ENCODE results near the gene CARM1.

DNA sequence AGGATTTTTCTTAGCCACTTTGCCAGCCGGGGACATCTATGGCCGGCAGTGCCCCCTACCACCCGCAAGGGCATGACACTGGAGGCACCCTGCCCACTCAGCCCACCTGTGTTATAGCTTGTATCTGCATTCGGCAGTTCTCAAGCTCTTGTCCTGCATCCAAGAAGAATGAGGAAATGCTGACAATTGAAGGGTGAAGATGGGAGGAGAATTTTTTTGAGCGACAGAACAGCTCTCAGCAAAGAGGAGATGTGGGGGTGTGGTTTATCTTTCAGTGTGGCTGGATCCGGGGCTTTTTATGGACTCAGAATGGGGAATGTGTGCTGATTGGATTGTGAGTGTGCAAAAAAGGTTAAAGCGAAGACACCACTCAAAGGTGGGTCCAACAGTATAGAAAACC lies 28.6 kb upstream of the CARM1 start:
- TF ChIP-seq POLR2A (IDR thresholded peaks at IDR 0.05) = no peak
- no peak for TF ChIP-seq POLR2AphosphoS5 (IDR thresholded peaks at IDR 0.05)
- TF ChIP-seq, protein P1, sequence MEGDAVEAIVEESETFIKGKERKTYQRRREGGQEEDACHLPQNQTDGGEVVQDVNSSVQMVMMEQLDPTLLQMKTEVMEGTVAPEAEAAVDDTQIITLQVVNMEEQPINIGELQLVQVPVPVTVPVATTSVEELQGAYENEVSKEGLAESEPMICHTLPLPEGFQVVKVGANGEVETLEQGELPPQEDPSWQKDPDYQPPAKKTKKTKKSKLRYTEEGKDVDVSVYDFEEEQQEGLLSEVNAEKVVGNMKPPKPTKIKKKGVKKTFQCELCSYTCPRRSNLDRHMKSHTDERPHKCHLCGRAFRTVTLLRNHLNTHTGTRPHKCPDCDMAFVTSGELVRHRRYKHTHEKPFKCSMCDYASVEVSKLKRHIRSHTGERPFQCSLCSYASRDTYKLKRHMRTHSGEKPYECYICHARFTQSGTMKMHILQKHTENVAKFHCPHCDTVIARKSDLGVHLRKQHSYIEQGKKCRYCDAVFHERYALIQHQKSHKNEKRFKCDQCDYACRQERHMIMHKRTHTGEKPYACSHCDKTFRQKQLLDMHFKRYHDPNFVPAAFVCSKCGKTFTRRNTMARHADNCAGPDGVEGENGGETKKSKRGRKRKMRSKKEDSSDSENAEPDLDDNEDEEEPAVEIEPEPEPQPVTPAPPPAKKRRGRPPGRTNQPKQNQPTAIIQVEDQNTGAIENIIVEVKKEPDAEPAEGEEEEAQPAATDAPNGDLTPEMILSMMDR (IDR thresholded peaks at IDR 0.05) = no peak

Measured in prostate gland (tissue), 2 donors.